Natural killer cell (primary cell): ENCODE results near the gene RASGEF1C. TPM values are rescaled to one million over a fixed set of nuclear protein-coding genes. Genes with fewer than 3 reads are reported as not detected.

ENCODE experiments used
- ATAC-seq, 3 donors: fragments of 150-1000 bp in 2 of 3; fragments of 200-7000 bp in 1 of 3; cut with Tn5 transposase; 1 replicate in 1 of 3; 2 replicates in 2 of 3; pipeline ENCODE4 v1.10.0; 2021; ENCODE audit warnings: mild to moderate bottlenecking in 2 of 3, moderate library complexity in 2 of 3
- DNase-seq, 2 donors: peaks; one replicate each; pipeline versions ENCODE4 v3.0.0 to v3.0.0-alpha.2; 2013 to 2021; ENCODE audit warnings: mixed read lengths in 1 of 2
- H3K27ac ChIP-seq: one replicate; pipeline ENCODE4 v1.5.1; 2013; ENCODE audit warnings: mild to moderate bottlenecking, low read length
- H3K27me3 ChIP-seq: one replicate; pipeline ENCODE4 v1.6.1; 2013; ENCODE audit warnings: low read length; ENCODE audit not compliant: control insufficient read depth, insufficient read depth
- H3K36me3 ChIP-seq: one replicate; pipeline ENCODE4 v1.6.1; 2013; ENCODE audit warnings: low read length; ENCODE audit not compliant: control insufficient read depth, insufficient read depth
- H3K4me1 ChIP-seq: one replicate; pipeline ENCODE4 v1.6.1; 2013; ENCODE audit warnings: low read length; ENCODE audit not compliant: control insufficient read depth, insufficient read depth
- H3K4me3 ChIP-seq: one replicate; pipeline ENCODE4 v1.5.1; 2013; ENCODE audit warnings: low read length
- H3K9me3 ChIP-seq: one replicate; pipeline ENCODE4 v1.6.1; 2013; ENCODE audit warnings: low read length; ENCODE audit not compliant: control insufficient read depth, insufficient read depth
- H3K27ac Mint-ChIP-seq, 2 donors: one replicate each; pipeline ENCODE4 v1.8.0; 2022; ENCODE audit warnings: mild to moderate bottlenecking in 2 of 2, mixed read lengths in 2 of 2, moderate library complexity in 1 of 2
- H3K27me3 Mint-ChIP-seq, 2 donors: one replicate each; pipeline ENCODE4 v1.8.0; 2022; ENCODE audit warnings: low read depth in 2 of 2, mixed read lengths in 2 of 2
- H3K36me3 Mint-ChIP-seq: one replicate; pipeline ENCODE4 v1.8.0; 2022; ENCODE audit warnings: mixed read lengths
- H3K4me1 Mint-ChIP-seq, 2 donors: one replicate each; pipeline ENCODE4 v1.8.0; 2022; ENCODE audit warnings: mixed read lengths in 2 of 2
- H3K4me3 Mint-ChIP-seq: one replicate; pipeline ENCODE4 v1.8.0; 2022; ENCODE audit warnings: mild to moderate bottlenecking, moderate library complexity, mixed read lengths
- H3K9me3 Mint-ChIP-seq, 2 donors: one replicate each; pipeline ENCODE4 v1.8.0; 2022; ENCODE audit warnings: mixed read lengths in 2 of 2
- WGBS: methylation state at CpG from one replicate; pipeline ENCODE4 v1.1.7; 2013; ENCODE audit warnings: missing lambda C conversion rate; ENCODE audit not compliant: insufficient coverage; 5-methylcytosine and 5-hydroxymethylcytosine counted together
- intact Hi-C: fragments of 100-400 bp; cut with micrococcal nuclease; formaldehyde crosslinking; loops from one replicate; pipeline ENCODE4 v1.14.2; 2022
- total RNA-seq, 4 donors: library from RNA; stranded (reverse); fragments of 120-200 nt in 1 of 4; gene quantifications; one replicate each; pipeline versions ENCODE4 v1.2.3 to v1.2.4, GENCODE V29; 2013 to 2022
- TF ChIP-seq, protein P1 (sequence below): fragments of 200-600 bp; IDR thresholded peaks from one replicate; pipeline ENCODE4 v1.8.0; 2022; ENCODE audit warnings: antibody characterized with exemption

The RASGEF1C gene
- total RNA-seq, 3 donors from 2014 or later (not counting 1 experiment from before 2014, with no cell fraction given) = not detected

DNA sequence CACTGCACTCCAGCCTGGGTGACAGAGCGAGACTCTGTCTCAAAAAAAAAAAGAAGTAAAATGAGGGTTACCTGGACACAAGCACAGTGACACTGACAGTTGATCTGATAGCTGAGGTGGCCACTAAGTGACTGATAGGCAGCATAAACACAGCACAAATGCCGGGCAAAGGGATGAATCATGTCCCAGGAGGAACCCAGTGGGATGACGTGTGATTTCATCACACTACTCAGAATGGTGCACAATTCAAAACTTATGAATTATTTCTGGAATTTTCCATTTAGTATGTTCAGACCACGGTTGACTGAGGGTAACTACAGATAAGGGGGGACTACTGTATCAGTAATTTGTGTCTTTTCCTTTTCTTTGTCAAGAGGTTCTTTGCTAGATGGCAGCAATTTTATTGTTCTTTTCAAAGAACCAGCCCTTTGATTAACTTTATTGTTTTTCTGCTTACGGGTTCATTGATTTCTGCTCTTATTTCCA is 103.1 kb downstream of the RASGEF1C start:
- WGBS = 86% methylated on average over 5 of the region's 5 CpGs
- H3K9me3 Mint-ChIP-seq = peaks cover 5 to 12% of the 10 kb centered on the region in 2 donors
- H3K4me3 ChIP-seq = no peak overlapping the region
- TF ChIP-seq, protein P1, sequence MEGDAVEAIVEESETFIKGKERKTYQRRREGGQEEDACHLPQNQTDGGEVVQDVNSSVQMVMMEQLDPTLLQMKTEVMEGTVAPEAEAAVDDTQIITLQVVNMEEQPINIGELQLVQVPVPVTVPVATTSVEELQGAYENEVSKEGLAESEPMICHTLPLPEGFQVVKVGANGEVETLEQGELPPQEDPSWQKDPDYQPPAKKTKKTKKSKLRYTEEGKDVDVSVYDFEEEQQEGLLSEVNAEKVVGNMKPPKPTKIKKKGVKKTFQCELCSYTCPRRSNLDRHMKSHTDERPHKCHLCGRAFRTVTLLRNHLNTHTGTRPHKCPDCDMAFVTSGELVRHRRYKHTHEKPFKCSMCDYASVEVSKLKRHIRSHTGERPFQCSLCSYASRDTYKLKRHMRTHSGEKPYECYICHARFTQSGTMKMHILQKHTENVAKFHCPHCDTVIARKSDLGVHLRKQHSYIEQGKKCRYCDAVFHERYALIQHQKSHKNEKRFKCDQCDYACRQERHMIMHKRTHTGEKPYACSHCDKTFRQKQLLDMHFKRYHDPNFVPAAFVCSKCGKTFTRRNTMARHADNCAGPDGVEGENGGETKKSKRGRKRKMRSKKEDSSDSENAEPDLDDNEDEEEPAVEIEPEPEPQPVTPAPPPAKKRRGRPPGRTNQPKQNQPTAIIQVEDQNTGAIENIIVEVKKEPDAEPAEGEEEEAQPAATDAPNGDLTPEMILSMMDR = no peak
- no peaks in the 10 kb centered on the region for H3K4me1 ChIP-seq
- peaks cover 6% of the 10 kb centered on the region for H3K9me3 ChIP-seq
- ATAC-seq = no peak
- intact Hi-C loops = no loop called here
- no peak overlapping the region for H3K4me3 Mint-ChIP-seq
- peaks cover 6 to 21% of the 10 kb centered on the region in 2 donors for H3K27me3 Mint-ChIP-seq
- no peak overlapping the region for H3K27ac ChIP-seq
- no peak for DNase-seq
- H3K4me1 Mint-ChIP-seq = no peaks in the 10 kb centered on the region
- no peaks in the 10 kb centered on the region for H3K27me3 ChIP-seq
- H3K36me3 ChIP-seq = no peaks in the 10 kb centered on the region
- H3K27ac Mint-ChIP-seq = no peak overlapping the region
- H3K36me3 Mint-ChIP-seq = peaks cover 14% of the 10 kb centered on the region

DNA sequence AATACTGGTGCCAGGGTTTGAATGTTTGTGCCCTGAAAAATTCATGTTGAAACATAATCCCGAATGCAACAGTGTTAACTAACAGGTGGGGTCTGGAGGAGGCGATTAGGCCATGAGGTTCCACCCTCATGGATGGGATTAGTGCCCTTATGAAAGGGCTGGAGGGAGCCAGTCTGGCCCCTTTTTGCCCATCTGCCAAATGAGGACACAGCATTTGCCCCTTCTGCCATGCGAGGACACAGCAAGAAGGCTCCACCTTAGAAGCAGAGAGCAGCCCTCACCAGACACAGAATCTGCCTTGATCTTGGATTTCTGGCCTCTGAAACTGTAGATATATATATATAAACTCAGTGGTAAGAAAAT is 104.9 kb downstream of the RASGEF1C start:
- WGBS = 90% methylated on average over 3 of the region's 3 CpGs
- no peaks in the 10 kb centered on the region for H3K4me1 ChIP-seq
- Mint-ChIP-seq H3K9me3 (peaks cover 5 to 12% of the 10 kb centered on the region in 2 donors), H3K4me1 (no peaks in the 10 kb centered on the region), H3K27me3 (peaks cover 6 to 21% of the 10 kb centered on the region in 2 donors), H3K36me3 (peaks cover 14% of the 10 kb centered on the region), H3K27ac (no peak overlapping the region), H3K4me3 (no peak overlapping the region)
- no peaks in the 10 kb centered on the region for H3K27me3 ChIP-seq
- H3K27ac ChIP-seq = no peak overlapping the region
- TF ChIP-seq, protein P1 = no peak
- intact Hi-C loops = no loop called here
- DNase-seq (no peak), ATAC-seq (no peak)
- peaks cover 6% of the 10 kb centered on the region for H3K9me3 ChIP-seq
- no peaks in the 10 kb centered on the region for H3K36me3 ChIP-seq
- no peak overlapping the region for H3K4me3 ChIP-seq

DNA sequence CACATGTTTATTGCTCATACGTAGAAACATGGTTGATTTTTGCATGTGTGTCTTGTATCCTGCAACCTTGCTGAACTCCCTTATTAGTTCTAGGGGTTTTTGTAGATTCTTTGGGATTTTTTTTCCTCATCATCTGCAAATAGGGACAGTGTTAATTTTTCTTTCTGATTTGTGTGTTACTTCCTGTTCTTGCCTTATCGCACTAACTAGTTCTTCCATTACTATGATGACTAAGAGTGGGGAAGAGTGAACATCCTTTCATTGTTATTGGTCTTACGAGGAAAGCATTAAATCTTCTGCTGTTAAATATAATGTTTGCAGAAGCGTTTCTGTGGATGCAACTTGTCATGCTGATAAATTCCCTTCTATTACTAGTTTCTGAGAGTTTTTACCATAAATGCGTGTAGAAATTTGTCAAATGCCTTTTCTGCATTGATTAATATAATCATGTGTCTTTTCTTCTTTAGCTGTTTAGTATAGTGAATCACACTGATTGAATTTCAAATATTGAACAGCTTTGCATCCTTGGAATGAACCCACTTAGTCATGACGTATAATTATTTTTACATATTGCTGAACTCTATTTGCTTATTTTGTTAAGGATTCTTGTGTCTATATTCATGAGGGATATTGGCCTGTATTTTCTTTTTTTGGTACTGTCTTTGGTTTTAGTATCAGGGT is 105.4 kb downstream of the RASGEF1C start:
- H3K9me3 Mint-ChIP-seq = peaks cover 5 to 12% of the 10 kb centered on the region in 2 donors
- peaks cover 6 to 21% of the 10 kb centered on the region in 2 donors for H3K27me3 Mint-ChIP-seq
- 70% methylated on average over 2 of the region's 6 CpGs for WGBS
- Histone ChIP-seq H3K27ac (no peak overlapping the region), H3K27me3 (no peaks in the 10 kb centered on the region), H3K4me1 (no peaks in the 10 kb centered on the region), H3K4me3 (no peak overlapping the region), H3K36me3 (no peaks in the 10 kb centered on the region), H3K9me3 (peaks cover 6% of the 10 kb centered on the region)
- no peaks in the 10 kb centered on the region for H3K4me1 Mint-ChIP-seq
- TF ChIP-seq, protein P1 = no peak
- ATAC-seq (no peak), DNase-seq (no peak)
- peaks cover 14% of the 10 kb centered on the region for H3K36me3 Mint-ChIP-seq
- H3K27ac Mint-ChIP-seq = no peak overlapping the region
- no peak overlapping the region for H3K4me3 Mint-ChIP-seq
- intact Hi-C loops = no loop called here

GRCh38 chr5:180102636-180103035 is 106.4 kb downstream of the RASGEF1C start:
- WGBS = 86% methylated on average over 8 of the region's 9 CpGs
- TF ChIP-seq, protein P1 = no peak
- Mint-ChIP-seq H3K4me3 (no peak overlapping the region), H3K9me3 (peaks cover 5 to 12% of the 10 kb centered on the region in 2 donors), H3K36me3 (peaks cover 14% of the 10 kb centered on the region), H3K27ac (no peak overlapping the region), H3K27me3 (peaks cover 6 to 21% of the 10 kb centered on the region in 2 donors), H3K4me1 (no peaks in the 10 kb centered on the region)
- intact Hi-C loops = no loop called here
- Histone ChIP-seq H3K4me1 (no peaks in the 10 kb centered on the region), H3K36me3 (no peaks in the 10 kb centered on the region), H3K9me3 (peaks cover 3% of the 10 kb centered on the region), H3K4me3 (no peak overlapping the region), H3K27me3 (no peaks in the 10 kb centered on the region), H3K27ac (no peak overlapping the region)
- DNase-seq (no peak), ATAC-seq (no peak)
